HL-60 (cell line): ENCODE measurements around the gene AP1G1.

Experiments used
- DNase-seq, 2 experiments: peaks; one replicate each; pipeline ENCODE4 v3.0.0-alpha.2; 2010 to 2020; ENCODE audit warnings: low read depth in 1 of 2, low spot score in 1 of 2
- H3K27ac ChIP-seq: fragments of 250-450 bp; sonication (Bioruptor Pico); replicated peaks from 2 replicates; pipeline ENCODE4 v1.5.1; 2020; ENCODE audit warnings: mild to moderate bottlenecking, moderate library complexity
- H3K27me3 ChIP-seq: fragments of 250-450 bp; sonication (Bioruptor Pico); 2 replicates; pipeline ENCODE4 v1.5.1; 2021; ENCODE audit warnings: mild to moderate bottlenecking, moderate library complexity; ENCODE audit not compliant: insufficient read depth, poor library complexity, severe bottlenecking
- H3K4me3 ChIP-seq: replicated peaks from 2 replicates; pipeline ENCODE4 v1.5.1; 2011; ENCODE audit warnings: mild to moderate bottlenecking, control low read depth, low read length; ENCODE audit not compliant: insufficient read depth
- CTCF ChIP-seq: IDR thresholded peaks from one replicate; pipeline ENCODE4 v1.5.1; 2011; ENCODE audit warnings: low read length, control low read depth, inconsistent platforms; ENCODE audit not compliant: insufficient read depth
- GABPA ChIP-seq: IDR thresholded peaks from 2 replicates; pipeline ENCODE4 v1.6.1; 2012; ENCODE audit warnings: low read depth
- POLR2AphosphoS5 ChIP-seq: IDR thresholded peaks from 2 replicates; pipeline ENCODE4 v1.6.1; 2012; ENCODE audit warnings: low read depth
- REST ChIP-seq: IDR thresholded peaks from 2 replicates; pipeline ENCODE4 v1.6.1; 2012; ENCODE audit warnings: low read depth; ENCODE audit not compliant: insufficient replicate concordance
- SPI1 ChIP-seq: IDR thresholded peaks from 2 replicates; pipeline ENCODE4 v1.6.1; 2012; ENCODE audit warnings: low read depth, mild to moderate bottlenecking, borderline replicate concordance

The AP1G1 gene

GRCh38 chr16:71851746-71852145, 43.1 kb upstream of the AP1G1 start:
- Histone ChIP-seq H3K27ac (no peak overlapping the region), H3K27me3 (no peaks in the 10 kb centered on the region), H3K4me3 (no peak overlapping the region)
- TF ChIP-seq GABPA (no peak), CTCF (no peak), REST (no peak), POLR2AphosphoS5 (no peak), SPI1 (no peak)
- no peak for DNase-seq

GRCh38 chr16:71848622-71849021, 40.0 kb upstream of the AP1G1 start:
- Histone ChIP-seq H3K4me3 (no peak overlapping the region), H3K27me3 (no peaks in the 10 kb centered on the region), H3K27ac (no peak overlapping the region)
- no peak for DNase-seq
- TF ChIP-seq REST (no peak), GABPA (no peak), CTCF (no peak), POLR2AphosphoS5 (no peak), SPI1 (no peak)

GRCh38 chr16:71847096-71847495, 38.5 kb upstream of the AP1G1 start:
- H3K27ac ChIP-seq, result no peak overlapping the region
- H3K4me3 ChIP-seq, result peak overlapping the region; percentile 99; the same call in 1 of the 2 replicates
- no peaks in the 10 kb centered on the region for H3K27me3 ChIP-seq
- DNase-seq, result no peak
- TF ChIP-seq POLR2AphosphoS5, result no peak
- no peak for TF ChIP-seq REST
- no peak for TF ChIP-seq GABPA
- no peak for TF ChIP-seq CTCF
- no peak for TF ChIP-seq SPI1
